GM19463 (cell line): Measurements from ENCODE around the gene IGLON5.

Experiments
- ATAC-seq: cut with Tn5 transposase; IDR thresholded peaks from one replicate; pipeline ENCODE4 v1.9.1; 2021; ENCODE audit warnings: mild to moderate bottlenecking, moderate library complexity; ENCODE audit not compliant: unreplicated experiment

Gene IGLON5

DNA sequence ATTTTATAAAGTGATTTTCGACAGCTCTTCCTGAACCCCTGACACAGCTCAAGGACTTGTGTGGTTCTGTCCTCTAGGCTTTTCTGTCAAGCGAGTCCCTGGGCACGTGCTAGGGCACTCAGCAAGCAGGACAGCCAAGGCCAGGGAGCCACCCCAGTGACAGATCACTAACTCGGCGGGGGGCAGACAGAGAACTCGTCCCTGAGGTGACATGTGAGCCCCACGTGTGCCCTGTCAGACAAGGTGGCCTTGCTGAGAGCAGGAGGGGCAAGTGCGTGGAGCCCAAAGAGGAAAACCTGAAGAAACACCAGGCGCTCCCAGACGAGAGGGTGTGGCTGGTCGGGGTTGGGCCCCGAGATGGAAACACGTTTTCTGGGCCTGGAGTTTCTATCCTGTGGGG, 49.8 kb downstream of the IGLON5 start:
- no peak for ATAC-seq

DNA sequence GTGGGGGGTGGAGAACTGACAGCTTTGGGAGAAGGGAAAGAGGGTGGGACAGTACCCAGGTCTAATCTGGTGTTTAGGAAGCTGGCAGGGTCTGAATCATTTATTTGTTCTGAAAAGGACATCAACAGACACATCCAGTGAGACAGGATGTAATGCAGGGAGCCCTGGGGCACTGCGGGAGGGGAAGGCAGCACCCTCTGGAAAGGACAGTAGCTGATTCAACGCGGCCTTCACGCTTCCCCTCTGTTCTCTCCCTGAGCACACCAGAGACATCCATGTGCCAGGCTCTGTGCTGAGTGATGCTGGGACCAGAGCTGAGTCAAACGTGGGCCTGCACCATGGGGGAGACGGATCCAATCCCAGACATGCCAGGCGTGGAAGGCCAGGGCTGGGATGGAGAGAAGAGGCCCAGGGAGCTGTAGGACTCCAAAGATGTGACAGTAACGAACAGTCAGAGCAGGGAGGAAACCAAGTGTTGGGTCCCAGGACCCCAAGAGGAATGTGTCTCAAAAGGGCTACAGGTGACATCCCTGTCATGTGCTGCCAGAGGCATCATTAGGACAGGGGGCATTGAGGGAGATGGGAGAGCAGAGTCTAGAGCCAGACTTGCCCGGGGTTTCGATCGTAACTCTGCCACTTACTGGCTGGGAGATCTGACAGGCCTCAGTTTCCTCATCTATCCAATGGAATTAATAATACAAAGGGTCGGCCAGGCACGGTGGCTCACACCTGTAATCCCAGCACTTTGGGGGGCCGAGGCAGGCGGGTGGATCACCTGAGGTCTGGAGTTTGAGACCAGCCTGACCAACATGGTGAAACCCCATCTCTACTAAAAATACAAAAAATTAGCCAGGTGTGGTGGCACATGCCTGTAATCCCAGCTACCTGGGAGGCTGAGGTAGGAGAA, 53.0 kb downstream of the IGLON5 start:
- no peak for ATAC-seq

DNA sequence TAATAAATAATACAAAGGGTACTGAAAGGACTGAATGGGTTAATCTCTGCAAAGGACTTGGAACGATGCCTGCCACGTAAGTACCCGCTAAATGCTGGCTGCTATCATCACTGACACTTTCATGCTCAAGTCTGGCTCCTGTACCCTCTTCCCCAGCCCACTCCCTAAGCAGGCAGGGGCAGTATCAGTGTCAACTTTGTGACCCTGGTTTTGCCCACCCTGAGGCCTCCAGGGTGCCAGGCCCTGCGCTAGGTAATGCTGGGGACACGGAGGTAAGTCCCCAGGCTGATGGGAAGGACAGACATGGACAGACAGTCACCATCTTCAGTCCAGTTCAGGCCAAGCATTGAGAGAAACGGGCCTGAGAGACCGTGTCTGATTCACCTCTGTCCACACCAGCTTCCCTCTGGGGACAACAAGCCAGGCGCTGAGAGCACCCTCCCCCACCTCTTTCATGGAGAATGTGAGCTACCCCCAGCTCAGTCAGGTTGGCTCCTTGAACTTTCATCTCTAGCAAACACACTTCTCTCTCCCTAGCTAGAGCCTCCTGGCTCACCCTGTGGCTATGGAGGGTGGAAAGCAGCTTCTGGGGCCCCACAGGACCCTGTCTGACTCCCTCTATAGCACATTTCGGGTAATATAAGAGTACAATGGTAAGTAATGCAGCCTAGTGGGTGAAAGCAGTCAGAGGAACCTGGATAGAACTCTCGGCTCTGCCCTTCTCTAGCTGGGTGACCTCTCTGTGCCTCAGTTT, 53.9 kb downstream of the IGLON5 start:
- no peak for ATAC-seq

- ATAC-seq, result no peak
Observed at GRCh38 chr19:51365965-51366388, 54.5 kb downstream of the IGLON5 start, which contains the start of gene ETFB. ETFB (minus strand) TSS chr19:51366388; CDS start chr19:51366326, 62 bp downstream.

DNA sequence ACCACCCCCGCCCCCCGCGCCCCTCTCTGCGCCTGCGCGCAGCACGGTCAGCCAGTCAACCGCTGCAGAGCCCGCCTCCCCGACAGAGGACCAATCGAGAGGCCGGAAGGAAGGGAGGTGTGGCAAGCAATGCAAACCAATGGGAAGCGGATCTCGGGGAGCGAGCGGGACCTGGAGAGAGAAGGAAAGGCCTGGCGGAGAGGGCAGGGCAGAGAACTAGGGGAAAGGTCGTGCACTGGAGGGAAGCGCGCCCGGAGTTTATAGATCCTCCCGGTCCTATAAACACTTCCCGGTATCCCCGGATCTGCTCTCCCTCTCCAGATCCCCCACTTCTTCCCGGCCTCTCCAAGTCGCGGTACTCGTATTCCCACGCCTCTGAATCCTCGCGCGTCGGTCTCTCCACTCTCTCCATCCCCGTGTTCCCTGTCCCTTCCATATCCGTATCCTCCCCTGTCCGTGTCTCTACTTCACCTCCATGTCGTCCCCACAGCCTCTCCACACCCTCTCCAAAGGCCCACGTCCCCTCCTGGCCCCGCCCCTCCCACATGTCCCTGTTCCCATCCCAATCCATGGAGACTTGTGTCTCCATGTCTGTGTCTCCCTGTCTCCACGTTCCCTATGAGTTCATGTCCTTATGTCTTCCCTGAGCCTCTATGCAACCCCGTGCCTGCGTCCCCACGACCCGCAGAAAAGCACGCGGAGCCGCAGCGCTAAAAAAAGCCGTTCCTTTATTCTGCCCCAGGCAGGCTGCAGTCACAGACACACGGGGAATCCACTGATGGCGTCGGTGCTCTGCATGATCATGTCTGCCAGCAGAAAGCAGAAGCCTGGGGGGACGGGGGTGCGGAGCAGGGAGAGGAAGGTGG, 55.2 kb downstream of the IGLON5 start:
- ATAC-seq, result peak; percentile 48

GRCh38 chr19:51367255-51367564, 55.8 kb downstream of the IGLON5 start:
- ATAC-seq, result no peak

GRCh38 chr19:51367565-51368365, 56.3 kb downstream of the IGLON5 start:
- ATAC-seq, result peak; percentile 73

DNA sequence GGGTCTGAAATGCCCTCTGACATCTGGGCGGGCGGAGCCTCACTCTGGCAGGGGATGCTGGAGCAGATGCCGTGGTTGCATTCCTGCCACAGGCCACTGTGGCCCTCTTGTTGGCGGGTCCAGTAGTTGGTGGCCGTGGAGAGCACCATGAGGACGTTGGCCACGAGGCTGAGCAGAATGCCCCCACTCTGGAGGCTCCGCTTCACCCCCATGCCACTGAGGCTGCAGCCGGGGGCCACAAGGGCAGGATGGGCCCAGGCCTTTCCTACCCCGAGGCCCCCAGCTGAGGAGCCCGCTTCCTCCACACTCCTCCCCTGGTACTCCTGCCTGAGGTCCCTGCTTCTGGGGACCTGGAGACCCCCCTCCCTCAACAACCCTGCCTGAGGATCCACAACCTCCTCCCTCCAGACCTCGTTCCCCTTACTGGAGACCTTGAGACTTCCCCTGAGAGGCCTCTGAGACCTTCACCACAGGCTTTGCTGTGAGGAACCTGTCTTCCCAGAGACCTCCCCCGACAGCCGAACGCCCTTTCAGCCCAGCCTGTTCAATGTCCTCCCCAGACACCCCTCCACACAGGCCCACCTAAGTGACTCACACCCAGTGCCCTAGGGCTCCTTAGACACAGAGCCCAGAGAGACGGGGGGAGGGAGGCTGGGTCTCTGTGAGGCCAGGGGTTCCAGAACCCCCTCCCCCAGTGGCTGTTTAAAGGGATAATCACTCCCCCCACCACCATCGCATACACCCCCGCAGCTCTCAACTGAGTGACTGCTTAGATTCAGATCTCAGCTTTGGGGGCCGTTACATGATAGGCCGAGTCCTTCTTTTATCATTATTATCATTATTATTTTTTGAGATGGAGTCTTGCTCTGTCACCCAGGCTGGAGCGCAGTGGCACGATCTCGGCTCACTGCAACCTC, 57.2 kb downstream of the IGLON5 start, which contains the start of gene CLDND2:
Gene CLDND2 (minus strand): TSS at position 638 of the 917 bp plus-strand sequence. CDS start 426 bp downstream, at position 212.
- no peak for ATAC-seq

DNA sequence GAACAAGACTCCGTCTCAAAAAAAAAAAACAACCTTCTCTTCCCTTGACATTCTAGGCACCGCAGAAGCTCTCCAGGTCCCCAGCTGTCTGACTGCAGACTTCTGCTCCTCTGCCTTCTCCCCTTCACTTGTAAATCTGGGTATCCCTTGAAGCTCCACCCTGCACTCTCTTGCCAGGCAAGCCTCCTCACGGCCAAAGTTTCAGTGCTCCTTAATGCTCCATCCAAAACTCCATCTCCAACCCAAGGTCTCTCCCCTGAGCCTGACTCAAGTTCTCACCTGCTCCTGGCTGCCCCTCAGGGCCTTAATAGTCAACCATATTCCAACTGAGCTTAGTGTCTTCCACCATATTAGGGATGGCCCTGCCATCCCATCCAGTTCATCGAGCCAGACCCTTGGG, 58.8 kb downstream of the IGLON5 start:
- no peak for ATAC-seq

GRCh38 chr19:51371186-51371690, 59.8 kb downstream of the IGLON5 start:
- ATAC-seq, result no peak

DNA sequence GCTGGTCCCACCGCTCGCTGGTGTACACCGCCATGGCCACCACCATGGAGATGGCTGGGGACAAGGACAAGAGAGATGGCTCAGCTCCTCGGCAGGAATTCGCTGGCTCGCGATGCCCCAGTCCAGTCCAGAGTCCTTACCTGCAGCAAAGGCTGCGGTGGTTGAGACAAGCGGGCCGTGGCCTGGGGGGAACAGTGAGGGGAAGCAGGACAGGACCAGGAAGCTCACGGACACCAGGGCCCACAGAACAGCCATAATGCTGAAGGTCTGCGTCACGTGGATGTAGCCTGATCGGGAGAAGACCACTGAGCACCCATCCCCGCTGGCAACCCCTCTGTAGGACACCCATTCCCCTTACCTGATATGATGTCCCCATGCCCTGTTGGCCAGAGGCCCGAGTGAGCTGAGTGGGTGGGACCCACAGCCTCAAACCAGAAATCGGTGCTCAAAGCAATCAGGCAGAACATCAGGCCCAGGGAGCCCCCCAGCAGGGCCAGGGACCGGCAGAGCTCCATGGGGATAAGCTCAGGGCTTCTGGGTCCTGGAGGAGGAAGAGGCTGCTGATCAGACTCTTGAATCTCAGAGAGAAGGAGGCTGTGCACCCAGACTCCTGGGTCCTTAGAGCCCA, 60.7 kb downstream of the IGLON5 start:
- ATAC-seq, result no peak

DNA sequence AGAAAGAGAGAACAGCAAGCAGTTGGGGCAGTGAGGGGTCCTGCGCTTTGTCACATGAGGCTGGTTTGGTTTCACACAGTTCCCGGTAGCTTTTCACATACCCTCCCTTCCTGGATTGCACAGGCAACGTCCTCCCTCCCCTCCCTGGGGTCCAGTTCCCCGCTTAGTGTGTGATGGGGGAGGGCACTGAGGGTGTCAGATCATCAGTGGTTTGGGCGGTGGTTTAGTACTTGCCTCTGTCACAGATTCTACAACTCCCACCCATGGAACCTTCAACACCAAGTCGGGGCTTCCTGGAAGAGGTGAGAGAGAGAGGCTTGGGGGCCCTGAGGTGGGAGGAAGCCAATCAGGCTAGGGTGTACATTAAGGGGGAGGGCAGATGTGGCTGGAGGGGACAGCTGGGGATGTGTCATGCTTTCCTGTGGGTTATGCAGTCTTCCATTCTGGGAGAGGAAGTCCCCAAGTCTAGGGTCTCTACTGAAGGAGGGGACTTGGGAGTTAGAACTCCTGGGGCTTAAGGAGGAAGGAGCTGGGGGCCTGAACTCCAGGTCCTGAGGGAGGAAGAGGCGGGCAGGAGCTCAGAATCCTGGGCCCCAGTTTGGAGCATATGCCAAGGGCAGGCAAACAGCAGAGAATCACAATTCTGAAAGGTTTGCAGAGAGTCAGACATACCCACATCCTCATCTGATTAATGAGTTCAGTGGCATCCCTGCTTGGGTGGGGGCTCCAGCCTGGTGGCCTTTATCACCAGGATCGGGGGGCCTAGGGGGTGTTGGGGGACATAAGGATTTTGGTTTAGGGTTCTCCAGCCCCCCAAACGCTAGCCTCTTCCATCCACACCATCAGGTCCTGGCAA, 61.4 kb downstream of the IGLON5 start, which contains the start of gene NKG7:
Gene NKG7 (minus strand): TSS at position 6 of the 856 bp plus-strand sequence. CDS start 119 bp downstream, outside the sequence.
- ATAC-seq, result peak; percentile 50

GRCh38 chr19:51375504-51376221, 64.2 kb downstream of the IGLON5 start:
- no peak for ATAC-seq

DNA sequence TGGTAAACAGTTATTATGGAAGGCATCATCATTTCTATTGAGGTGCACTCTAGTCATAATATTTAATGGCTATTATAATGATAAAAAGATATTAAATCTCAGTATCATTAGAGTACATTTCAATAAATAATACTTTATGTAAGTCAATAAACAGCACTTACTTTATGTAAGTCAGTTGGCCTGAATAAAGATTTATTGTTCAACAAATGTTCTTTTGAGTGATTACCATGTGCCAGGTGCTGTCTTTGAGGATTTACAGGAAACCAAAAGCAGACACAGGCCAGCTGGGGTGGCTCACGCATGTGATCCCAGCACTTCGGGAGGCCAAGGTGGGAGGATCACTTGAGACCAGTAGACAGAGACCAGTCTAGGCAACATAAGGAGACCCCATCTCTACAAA, 66.0 kb downstream of the IGLON5 start:
- no peak for ATAC-seq

GRCh38 chr19:51380379-51380778, 68.9 kb downstream of the IGLON5 start:
- no peak for ATAC-seq
